PFSK-1 (cell line): Measurements from ENCODE around the gene ZEB2.

ENCODE experiments used
- FOXP2 ChIP-seq: optimal IDR thresholded peaks from 2 replicates; pipeline ENCODE3; 2011; ENCODE audit warnings: borderline replicate concordance, control low read depth, inconsistent platforms; ENCODE audit not compliant: insufficient read depth; ENCODE audit errors: extremely low read length, extremely low read depth
- POLR2AphosphoS5 ChIP-seq: IDR thresholded peaks from 2 replicates; pipeline ENCODE4 v1.6.1; 2012; ENCODE audit warnings: low read depth, mild to moderate bottlenecking, control low read depth, low read length, moderate library complexity
- SIN3A ChIP-seq: IDR thresholded peaks from 2 replicates; pipeline ENCODE4 v1.6.1; 2012; ENCODE audit warnings: mild to moderate bottlenecking, low read length, moderate library complexity, borderline replicate concordance; ENCODE audit not compliant: insufficient read depth
- TAF1 ChIP-seq: IDR thresholded peaks from 2 replicates; pipeline ENCODE4 v1.6.1; 2012; ENCODE audit warnings: low read length, control low read depth, borderline replicate concordance; ENCODE audit not compliant: insufficient read depth
- TF ChIP-seq, protein P1 (sequence below), 2 experiments: IDR thresholded peaks; 2 replicates each; pipeline versions ENCODE4 v1.6.1 to v1.8.0; 2011 to 2012; ENCODE audit warnings: low read depth in 2 of 2, low read length in 2 of 2, control low read depth in 1 of 2, inconsistent platforms in 1 of 2, mild to moderate bottlenecking in 1 of 2, moderate library complexity in 1 of 2; ENCODE audit not compliant: insufficient read depth in 1 of 2

ZEB2 gene

DNA sequence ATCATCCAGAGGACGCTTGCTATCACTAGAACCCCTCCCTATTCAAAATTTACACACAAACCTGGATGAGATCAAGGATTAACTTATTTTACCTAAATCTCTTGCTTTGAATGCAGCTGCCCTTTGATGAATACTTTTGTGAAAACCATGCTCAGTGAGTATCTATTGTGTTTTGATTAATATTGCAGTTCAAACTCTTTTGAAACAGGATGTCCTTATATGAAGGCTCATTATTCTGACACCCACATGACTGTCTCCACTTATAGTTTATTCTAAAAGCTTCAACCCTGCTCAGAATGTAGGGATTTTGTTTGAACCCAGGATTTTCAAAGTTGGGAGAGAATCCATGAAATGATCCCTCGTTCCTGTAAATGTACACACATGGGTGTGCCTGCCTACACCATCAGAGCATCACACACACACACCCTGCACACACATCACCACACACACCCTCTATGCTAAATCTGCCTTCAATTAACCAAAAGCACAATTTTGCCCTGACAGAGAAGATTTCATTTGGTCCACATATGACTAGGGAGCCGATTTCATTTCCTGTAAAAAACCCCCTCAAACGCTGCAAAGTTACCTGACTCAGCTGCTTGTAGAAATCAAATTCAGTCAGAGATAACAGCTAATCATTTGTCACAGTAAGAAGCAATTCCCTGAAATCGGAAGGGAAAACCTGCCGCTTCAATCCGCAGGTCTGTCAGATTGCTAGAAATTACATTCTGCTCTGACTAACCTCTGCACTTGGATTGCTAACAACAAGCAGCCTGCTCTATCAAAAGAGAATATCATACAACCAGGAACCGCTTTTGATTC is 65.2 kb downstream of the ZEB2 start:
- TF ChIP-seq, protein P1, sequence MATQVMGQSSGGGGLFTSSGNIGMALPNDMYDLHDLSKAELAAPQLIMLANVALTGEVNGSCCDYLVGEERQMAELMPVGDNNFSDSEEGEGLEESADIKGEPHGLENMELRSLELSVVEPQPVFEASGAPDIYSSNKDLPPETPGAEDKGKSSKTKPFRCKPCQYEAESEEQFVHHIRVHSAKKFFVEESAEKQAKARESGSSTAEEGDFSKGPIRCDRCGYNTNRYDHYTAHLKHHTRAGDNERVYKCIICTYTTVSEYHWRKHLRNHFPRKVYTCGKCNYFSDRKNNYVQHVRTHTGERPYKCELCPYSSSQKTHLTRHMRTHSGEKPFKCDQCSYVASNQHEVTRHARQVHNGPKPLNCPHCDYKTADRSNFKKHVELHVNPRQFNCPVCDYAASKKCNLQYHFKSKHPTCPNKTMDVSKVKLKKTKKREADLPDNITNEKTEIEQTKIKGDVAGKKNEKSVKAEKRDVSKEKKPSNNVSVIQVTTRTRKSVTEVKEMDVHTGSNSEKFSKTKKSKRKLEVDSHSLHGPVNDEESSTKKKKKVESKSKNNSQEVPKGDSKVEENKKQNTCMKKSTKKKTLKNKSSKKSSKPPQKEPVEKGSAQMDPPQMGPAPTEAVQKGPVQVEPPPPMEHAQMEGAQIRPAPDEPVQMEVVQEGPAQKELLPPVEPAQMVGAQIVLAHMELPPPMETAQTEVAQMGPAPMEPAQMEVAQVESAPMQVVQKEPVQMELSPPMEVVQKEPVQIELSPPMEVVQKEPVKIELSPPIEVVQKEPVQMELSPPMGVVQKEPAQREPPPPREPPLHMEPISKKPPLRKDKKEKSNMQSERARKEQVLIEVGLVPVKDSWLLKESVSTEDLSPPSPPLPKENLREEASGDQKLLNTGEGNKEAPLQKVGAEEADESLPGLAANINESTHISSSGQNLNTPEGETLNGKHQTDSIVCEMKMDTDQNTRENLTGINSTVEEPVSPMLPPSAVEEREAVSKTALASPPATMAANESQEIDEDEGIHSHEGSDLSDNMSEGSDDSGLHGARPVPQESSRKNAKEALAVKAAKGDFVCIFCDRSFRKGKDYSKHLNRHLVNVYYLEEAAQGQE (IDR thresholded peaks at IDR 0.05; ENCODE audit: insufficient read depth in 1 of 2, low read depth in 2 of 2, low read length in 2 of 2) = no peak
- TF ChIP-seq POLR2AphosphoS5 (no peak), SIN3A (no peak), TAF1 (no peak), FOXP2 (no peak)

DNA sequence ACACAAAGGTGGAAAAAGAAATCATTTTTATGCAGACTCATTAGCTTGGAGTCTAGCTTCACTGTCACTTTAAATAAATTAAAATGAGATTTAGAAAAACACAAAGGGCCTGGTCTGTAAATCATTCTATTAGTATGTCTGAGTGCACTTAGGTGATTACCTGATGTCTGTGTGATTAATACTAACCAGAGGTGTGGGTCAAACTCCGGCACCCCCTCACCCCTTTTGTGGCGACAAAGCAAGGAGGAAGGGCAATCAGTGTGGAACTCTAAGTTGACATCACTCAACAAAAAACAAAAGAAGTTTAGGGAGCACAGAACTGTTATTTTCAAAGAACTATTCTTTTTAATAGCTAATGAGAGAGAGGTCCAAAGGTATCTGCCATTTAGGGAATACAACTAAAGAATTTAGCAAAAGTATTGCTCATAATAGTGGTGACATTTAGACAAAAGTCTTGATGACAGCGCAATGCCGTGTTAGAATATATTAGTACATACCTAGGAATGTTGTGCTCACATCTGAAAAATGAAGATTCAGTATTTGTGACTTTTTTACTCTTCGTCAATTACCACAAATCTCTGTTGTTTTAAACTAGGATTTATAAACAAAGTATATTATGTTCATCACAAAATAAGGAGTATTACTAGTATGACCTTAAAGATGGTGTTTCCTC is 66.3 kb downstream of the ZEB2 start:
- no peak for TF ChIP-seq TAF1
- no peak for TF ChIP-seq POLR2AphosphoS5
- no peak for TF ChIP-seq SIN3A
- TF ChIP-seq FOXP2 = no peak
- TF ChIP-seq, protein P1 (IDR thresholded peaks at IDR 0.05; ENCODE audit: insufficient read depth in 1 of 2, low read depth in 2 of 2, low read length in 2 of 2) = no peak

DNA sequence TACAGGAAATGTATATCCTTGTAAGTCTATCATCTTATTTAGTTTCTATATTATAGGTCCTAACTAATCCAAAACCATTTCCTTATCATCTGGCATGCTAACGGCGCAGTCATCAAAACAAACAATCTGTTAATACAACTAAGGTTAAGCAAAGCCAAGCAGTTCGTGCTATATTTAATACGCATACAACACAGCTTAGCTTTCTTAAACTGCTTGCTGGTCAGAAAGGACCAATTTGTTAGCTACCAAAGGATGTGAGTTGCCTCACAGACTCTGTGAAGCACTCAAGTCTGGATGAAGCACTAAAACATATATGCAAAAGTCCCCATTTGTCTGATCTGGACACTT is 67.0 kb downstream of the ZEB2 start:
- TF ChIP-seq, protein P1 (IDR thresholded peaks at IDR 0.05; ENCODE audit: insufficient read depth in 1 of 2, low read depth in 2 of 2, low read length in 2 of 2) = no peak
- TF ChIP-seq FOXP2 (no peak), TAF1 (no peak), SIN3A (no peak), POLR2AphosphoS5 (no peak)

DNA sequence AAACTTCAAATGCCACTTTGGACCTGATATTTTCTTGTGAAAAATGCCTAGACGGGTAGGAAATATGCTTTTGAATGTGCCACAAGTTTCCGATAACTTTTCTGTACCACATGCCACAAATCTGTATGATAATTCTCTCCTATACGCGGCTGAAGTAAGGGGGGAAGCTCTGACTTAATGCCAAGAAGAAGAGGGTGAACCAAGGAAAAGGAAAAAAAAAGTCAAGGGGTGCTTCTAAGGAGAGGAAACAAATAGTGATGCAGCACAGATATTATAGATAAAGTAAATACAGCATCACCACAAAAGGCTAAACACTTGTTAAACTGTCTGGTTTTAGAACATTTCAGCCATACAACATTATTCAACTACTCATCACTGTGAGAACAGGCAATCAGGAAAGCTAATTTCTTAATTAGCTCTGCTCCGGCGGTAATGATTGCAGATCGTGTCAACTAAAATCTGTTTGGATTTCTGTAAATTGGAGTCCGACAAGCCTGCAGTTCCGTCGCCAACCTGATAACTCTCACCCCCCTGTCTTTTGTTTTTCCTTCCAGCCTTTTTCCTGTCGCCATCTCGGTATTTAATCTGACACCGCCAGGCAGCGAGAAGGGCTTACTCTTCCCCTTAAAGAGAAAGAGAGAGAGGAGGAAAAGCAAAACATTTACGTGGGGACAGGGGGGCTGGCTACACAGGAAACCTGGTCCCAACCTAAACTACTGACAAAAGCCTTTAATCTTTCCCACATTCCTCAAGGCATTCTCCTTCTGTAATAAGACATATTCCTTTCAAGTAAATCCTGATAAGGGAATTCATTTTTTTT is 67.5 kb downstream of the ZEB2 start:
- no peak for TF ChIP-seq TAF1
- TF ChIP-seq, protein P1 (IDR thresholded peaks at IDR 0.05; ENCODE audit: insufficient read depth in 1 of 2, low read depth in 2 of 2, low read length in 2 of 2) = no peak
- TF ChIP-seq POLR2AphosphoS5 = no peak
- TF ChIP-seq SIN3A = no peak
- no peak for TF ChIP-seq FOXP2
